HepG2 (cell line): ENCODE data around the gene CIB2. TPM values are rescaled to one million over a fixed set of nuclear protein-coding genes. Genes with fewer than 3 reads are reported as not detected.

ENCODE experiments used
- ATAC-seq: fragments of 200-7000 bp; cut with Tn5 transposase; 3 replicates; pipeline ENCODE4 v1.9.1; 2020; ENCODE audit warnings: mild to moderate bottlenecking, moderate library complexity
- BruUV-seq: library from RNA; stranded (reverse); fragments of 400-500 nt; replicated peaks from 2 replicates; lab custom pipeline; 2021; lab: Mats Ljungman, UMichigan
- CTCF ChIA-PET: fragments of 300-600 bp; formaldehyde crosslinking; extraction: SDS; loops from one replicate; lab custom pipeline; 2021; ENCODE audit warnings: low total read pairs, inconsistent platforms, low intra/inter-chr PET ratio; lab: Yijun Ruan, JAX
- POLR2A ChIA-PET: fragments of 350-600 bp; sonication (Branson Sonifier 250); formaldehyde crosslinking; loops from one replicate; lab custom pipeline; 2020; ENCODE audit warnings: antibody characterized with exemption, inconsistent platforms; lab: Yijun Ruan, JAX
- DNase-seq: peaks from one replicate; pipeline ENCODE4 v3.0.0-alpha.2; 2015; ENCODE audit warnings: low spot score
- FAIRE-seq: peaks from 3 replicates; lab custom pipeline; 2011; peaks lifted over from hg19 to GRCh38; lab: Jason Lieb, UNC
- H2AFZ ChIP-seq: one replicate; pipeline ENCODE4 v1.6.1; 2011; ENCODE audit warnings: low read length, inconsistent platforms
- H3K27ac ChIP-seq: fragments of 300-600 bp; 3 replicates; pipeline ENCODE4 v1.8.0; 2011; ENCODE audit warnings: mixed run types, mild to moderate bottlenecking, mixed read lengths, low read length, inconsistent platforms; ENCODE audit not compliant: insufficient read depth; ENCODE audit errors: extremely low read length
- H3K27me3 ChIP-seq, 2 experiments: fragments of 200-600 bp in 1 of 2; 2 replicates in 1 of 2; 3 replicates in 1 of 2; pipeline versions ENCODE4 v1.6.0 to v1.8.0; 2011; ENCODE audit warnings: low read length in 2 of 2, mild to moderate bottlenecking in 2 of 2, moderate library complexity in 2 of 2, inconsistent platforms in 1 of 2; ENCODE audit not compliant: insufficient read depth in 2 of 2, control insufficient read depth in 1 of 2
- H3K36me3 ChIP-seq, 2 experiments: fragments of 200-600 bp in 1 of 2; replicated peaks in 1 of 2; 2 replicates in 1 of 2; 3 replicates in 1 of 2; pipeline versions ENCODE4 v1.5.1 to v1.8.0; 2011; ENCODE audit warnings: low read length in 2 of 2, inconsistent platforms in 1 of 2; ENCODE audit not compliant: insufficient read depth in 2 of 2, control insufficient read depth in 1 of 2
- H3K4me1 ChIP-seq: 2 replicates; pipeline ENCODE4 v1.5.1; 2012; ENCODE audit warnings: low read length, inconsistent platforms; ENCODE audit not compliant: insufficient read depth
- H3K4me2 ChIP-seq: 2 replicates; pipeline ENCODE4 v1.6.0; 2011; ENCODE audit warnings: low read depth, low read length, inconsistent platforms
- H3K4me3 ChIP-seq, 3 experiments: fragments of 200-600 bp in 1 of 3; sonication (generic), shearing (Covaris generic) in 1 of 3; replicated peaks in 1 of 3; 2 replicates each; pipeline ENCODE4 v1.5.1; 2011 to 2016; ENCODE audit warnings: low read length in 3 of 3, inconsistent platforms in 2 of 3, low read depth in 2 of 3, mild to moderate bottlenecking in 2 of 3, control low read depth in 1 of 3, mixed read lengths in 1 of 3; ENCODE audit not compliant: insufficient read depth in 1 of 3
- H3K79me2 ChIP-seq: one replicate; pipeline ENCODE4 v1.6.1; 2011; ENCODE audit warnings: low read length, inconsistent platforms; ENCODE audit not compliant: insufficient read depth
- H3K9ac ChIP-seq: 2 replicates; pipeline ENCODE4 v1.6.0; 2011; ENCODE audit warnings: mild to moderate bottlenecking, low read depth, low read length, inconsistent platforms; ENCODE audit not compliant: insufficient read depth
- H3K9me3 ChIP-seq: 2 replicates; pipeline ENCODE4 v1.5.1; 2012; ENCODE audit warnings: mild to moderate bottlenecking, low read length
- H4K20me1 ChIP-seq: 2 replicates; pipeline ENCODE4 v1.6.0; 2011; ENCODE audit warnings: inconsistent platforms, mild to moderate bottlenecking, low read length, moderate library complexity; ENCODE audit not compliant: insufficient read depth
- CEBPB ChIP-seq: IDR thresholded peaks from 2 replicates; pipeline ENCODE4 v1.6.1; 2011; ENCODE audit warnings: low read depth, low read length, improper control_type of control experiment, borderline replicate concordance
- MYC ChIP-seq: sonication (generic); formaldehyde crosslinking; IDR thresholded peaks from 2 replicates; pipeline ENCODE4 v1.9.0; 2021; ENCODE audit warnings: missing genetic modification reagents, borderline replicate concordance
- RBAK ChIP-seq: sonication (generic); formaldehyde crosslinking; IDR thresholded peaks from 2 replicates; pipeline ENCODE4 v1.5.1; 2020; ENCODE audit warnings: mild to moderate bottlenecking, missing genetic modification reagents
- SMARCE1 ChIP-seq: fragments of 450-650 bp; IDR thresholded peaks from 2 replicates; pipeline ENCODE4 v1.6.1; 2017; ENCODE audit warnings: borderline replicate concordance
- U2AF2 ChIP-seq: fragments of 200-400 bp; formaldehyde crosslinking; IDR thresholded peaks from 2 replicates; pipeline ENCODE4 v1.6.1; 2017; ENCODE audit warnings: low read depth, mild to moderate bottlenecking, low read length
- ZHX2 ChIP-seq, 2 experiments: sonication (generic) in 1 of 2; formaldehyde crosslinking in 1 of 2; IDR thresholded peaks; 2 replicates each; pipeline versions ENCODE4 v1.6.1 to v1.9.0; 2014 to 2022; ENCODE audit warnings: antibody characterized with exemption in 1 of 2, borderline replicate concordance in 1 of 2, inconsistent platforms in 1 of 2, low read depth in 1 of 2, missing genetic modification reagents in 1 of 2
- ZNF777 ChIP-seq: sonication (generic); formaldehyde crosslinking; IDR thresholded peaks from 2 replicates; pipeline ENCODE4 v1.4.0; 2020; ENCODE audit warnings: missing genetic modification reagents
- ZNF883 ChIP-seq: sonication (generic); formaldehyde crosslinking; IDR thresholded peaks from 2 replicates; pipeline ENCODE4 v1.5.1; 2020; ENCODE audit warnings: mild to moderate bottlenecking, missing genetic modification reagents; ENCODE audit errors: not compliant biosample characterization
- whole genome bisulfite sequencing: methylation state at CpG from one replicate; pipeline ENCODE4 v1.1.6; 2017; ENCODE audit warnings: low lambda C conversion rate; 5-methylcytosine and 5-hydroxymethylcytosine counted together
- in situ Hi-C: cut with HindIII; loops from 2 replicates; pipeline ENCODE4 v1.10.0; 2017; ENCODE audit warnings: low pct_unique_long_range_greater_than_20kb; ENCODE audit not compliant: extremely low pct_ligation_motif_present
- intact Hi-C: fragments of 100-400 bp; cut with micrococcal nuclease; formaldehyde crosslinking; loops from one replicate; pipeline ENCODE4 v1.10.0; 2022; ENCODE audit not compliant: unreplicated experiment
- polyA plus RNA-seq, 8 experiments: library from polyadenylated mRNA; depleted of rRNA in 3 of 8; stranded (reverse) in 7 of 8; unstranded in 1 of 8; fragments of >200 nt; fragmentation: Illumina TruSeq in 4 of 8; extraction: Trizol in 4 of 8; gene quantifications; 2 replicates each; pipeline versions ENCODE4 v1.2.1 to v1.2.3, GENCODE V29; 2011 to 2016; ENCODE audit warnings: low read depth in 4 of 8, missing spikeins in 1 of 8, mixed read lengths in 1 of 8; ENCODE audit not compliant: insufficient read depth in 1 of 8
- total RNA-seq, 5 experiments: library from RNA; depleted of rRNA; stranded (reverse); fragments of >200 nt; fragmentation: Illumina TruSeq; extraction: Trizol; gene quantifications; 2 replicates each; pipeline ENCODE4 v1.2.3, GENCODE V29; 2016; ENCODE audit warnings: low read depth in 1 of 5

The CIB2 gene
- total and polyA plus RNA-seq, 2 of the 13 experiments (the other 11 are each of a cell fraction or from before 2014, with no cell fraction given), result 1.4 to 1.5 TPM

- TF ChIP-seq ZHX2 (IDR thresholded peaks at IDR 0.05; ENCODE audit: low read depth), result no peak
- no peak for TF ChIP-seq ZHX2 (CRISPR knock-in tag; IDR thresholded peaks at IDR 0.05; ENCODE audit: borderline replicate concordance)
- no peak for TF ChIP-seq MYC (CRISPR knock-in tag)
- no peak for TF ChIP-seq SMARCE1
- TF ChIP-seq ZNF883 (CRISPR knock-in tag), result no peak
- no peak for TF ChIP-seq RBAK (CRISPR knock-in tag)
- no peak for TF ChIP-seq ZNF777 (CRISPR knock-in tag)
Measured at GRCh38 chr15:78140292-78140691, 9.0 kb upstream of the CIB2 start (continued).

- TF ChIP-seq CEBPB (peak; percentile 27; the same call in 1 of the 2 replicates), U2AF2 (no peak)
- H3K27ac ChIP-seq, result no peak overlapping the region
Measured at GRCh38 chr15:78139578-78139977, 8.3 kb upstream of the CIB2 start.

More at GRCh38 chr15:78139578-78139977, 8.3 kb upstream of the CIB2 start:
- Histone ChIP-seq H3K4me3 (no peak overlapping the region), H3K4me1 (peaks cover 29% of the 10 kb centered on the region), H3K79me2 (no peaks in the 10 kb centered on the region), H3K27me3 (peaks cover 0 to 9% of the 10 kb centered on the region in 2 experiments; a peak in 1 of 5 replicates), H3K36me3 (no peaks in the 10 kb centered on the region), H2AFZ (no peak overlapping the region), H3K9ac (no peak overlapping the region), H3K9me3 (no peaks in the 10 kb centered on the region), H3K4me2 (no peak overlapping the region), H4K20me1 (no peaks in the 10 kb centered on the region)
- 70% methylated on average over 5 of the region's 5 CpGs for WGBS
- ChIA-PET CTCF (no interaction called here), POLR2A (interaction anchor here (1.3 kb wide), 1 partner anchor 9 kb away, joined by 5 read pairs; the partner anchor contains the start of gene IDH3A)
- no peak for ATAC-seq
- intact Hi-C loops (no loop called here), in situ Hi-C loops (no loop called here)
- FAIRE-seq, result no peak
- no peak for DNase-seq
- BruUV-seq, result no TSS peak
